NOMO-1 treated with dmso at 0.1 percent for 144 hours (cell line): ENCODE results near the gene CDKN1C.
A peak's percentile ranks its signal among the peaks of the same experiment; 100 is the strongest.

Experiments
- DNase-seq: peaks from one replicate; lab custom pipeline; 2025; ENCODE audit not compliant: unreplicated experiment; lab: John Stamatoyannopoulos, UW

Gene CDKN1C

GRCh38 chr11:2885678-2886081 lies at the start of gene CDKN1C:
TSS of gene CDKN1C (minus strand) at chr11:2885775. CDS start at chr11:2885456, 319 bp downstream.
- peak; percentile 72 for DNase-seq

DNA sequence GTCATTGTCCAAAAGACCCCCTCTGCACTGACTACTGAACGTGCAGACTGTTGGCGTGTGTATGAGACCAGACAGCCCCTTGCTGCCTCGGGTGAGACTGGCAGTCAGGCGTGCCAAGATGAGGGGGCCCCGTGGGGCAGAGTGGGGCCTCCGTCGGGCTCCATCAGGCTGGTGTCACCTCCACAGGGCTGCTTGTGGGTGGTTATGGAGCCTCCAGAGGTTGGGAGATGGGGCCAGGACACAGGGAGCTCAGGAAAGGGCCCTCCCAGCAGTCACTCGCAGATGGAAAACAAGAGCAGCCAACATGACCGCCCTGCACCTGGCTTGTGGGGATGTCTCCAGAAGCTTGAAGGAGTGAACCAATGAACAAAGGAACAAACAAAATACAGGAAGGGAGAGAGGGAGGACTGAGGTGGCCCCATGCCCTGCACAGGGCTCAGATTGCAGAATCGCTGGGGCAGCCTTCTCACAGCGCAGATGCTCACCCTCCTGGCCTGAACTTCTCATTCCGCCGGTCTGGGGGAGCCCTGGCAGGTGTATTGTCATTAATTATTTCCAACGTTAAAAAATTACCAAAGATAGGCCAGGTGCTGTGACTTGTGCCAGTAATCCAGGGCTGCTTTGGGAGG lies 49.1 kb upstream of the CDKN1C start:
- DNase-seq, result no peak

DNA sequence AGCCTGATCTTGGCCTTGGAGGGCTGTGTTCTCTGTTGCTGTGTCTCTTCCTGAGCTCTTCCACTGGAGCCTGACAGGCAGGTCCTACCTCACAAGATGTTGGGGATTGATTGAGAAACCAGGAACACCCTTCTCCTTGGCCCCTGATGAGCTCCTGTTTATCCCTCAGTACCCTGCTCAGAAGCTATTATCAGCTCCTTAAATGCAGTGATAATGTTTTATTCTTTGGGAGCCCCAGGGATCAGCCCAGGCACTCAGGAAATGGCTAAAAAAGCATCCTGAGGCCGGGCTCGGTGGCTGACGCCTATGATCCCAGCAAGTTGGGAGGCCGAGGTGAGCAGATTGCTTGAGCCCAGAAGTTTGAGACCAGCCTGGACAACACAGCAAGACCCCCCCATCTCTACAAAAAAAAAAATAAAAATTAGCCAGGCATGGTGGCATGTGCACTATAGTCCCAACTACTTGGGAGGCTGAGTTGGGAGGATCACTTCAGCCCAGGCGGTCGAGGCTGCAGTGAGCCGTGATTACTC lies 48.5 kb upstream of the CDKN1C start:
- no peak for DNase-seq

DNA sequence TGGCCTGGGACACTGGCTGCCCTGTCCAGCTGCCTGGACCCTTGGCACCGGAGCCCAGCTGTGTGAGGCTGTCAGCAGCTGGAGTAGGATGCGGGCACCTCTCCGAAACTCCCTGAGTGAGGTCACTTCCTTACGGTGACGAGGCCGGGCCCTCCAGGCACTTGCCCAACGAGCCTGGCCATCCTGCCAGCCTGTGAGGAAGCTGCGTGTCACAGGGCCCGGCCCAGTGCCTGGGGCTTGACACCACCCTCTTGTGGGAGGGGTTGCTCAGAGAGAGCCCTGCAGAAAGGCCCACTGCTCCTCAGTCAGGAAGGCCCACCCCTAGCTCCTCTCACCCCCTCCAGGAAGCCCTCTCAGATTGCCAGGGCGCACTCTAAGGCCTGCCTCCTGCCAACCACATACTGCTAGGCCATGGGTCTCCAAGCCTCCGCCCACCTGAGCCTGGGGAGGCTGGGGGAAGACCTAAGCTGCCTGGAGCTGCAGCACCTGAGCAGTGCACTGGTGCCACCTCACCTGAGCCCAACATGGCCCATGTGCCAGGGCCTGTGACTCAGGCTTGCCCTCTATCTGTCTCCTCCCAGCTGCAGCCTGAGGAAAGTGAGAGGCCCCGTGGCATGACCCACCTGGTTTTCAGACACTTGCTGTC lies 47.9 kb upstream of the CDKN1C start:
- DNase-seq, result peak; percentile 92

DNA sequence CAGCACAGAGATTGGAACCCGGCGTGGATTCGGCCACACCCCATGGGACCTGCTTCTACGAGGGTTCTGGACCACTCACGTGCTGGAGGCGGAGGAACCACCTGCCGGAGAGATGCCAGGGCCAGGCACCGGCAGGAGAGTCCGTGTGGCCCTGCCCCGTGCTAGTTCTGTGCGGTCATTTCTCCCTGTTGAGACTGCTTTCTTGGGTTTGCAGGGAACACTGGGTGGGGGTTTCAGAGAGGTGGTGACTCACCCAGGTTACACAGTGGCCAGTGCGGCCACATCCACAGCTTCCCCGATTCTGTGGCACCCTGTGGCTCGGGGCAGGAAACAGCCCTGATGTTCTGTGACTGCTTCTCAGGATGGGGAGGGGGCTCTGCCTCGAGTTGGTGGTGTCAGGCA lies 47.3 kb upstream of the CDKN1C start:
- no peak for DNase-seq

DNA sequence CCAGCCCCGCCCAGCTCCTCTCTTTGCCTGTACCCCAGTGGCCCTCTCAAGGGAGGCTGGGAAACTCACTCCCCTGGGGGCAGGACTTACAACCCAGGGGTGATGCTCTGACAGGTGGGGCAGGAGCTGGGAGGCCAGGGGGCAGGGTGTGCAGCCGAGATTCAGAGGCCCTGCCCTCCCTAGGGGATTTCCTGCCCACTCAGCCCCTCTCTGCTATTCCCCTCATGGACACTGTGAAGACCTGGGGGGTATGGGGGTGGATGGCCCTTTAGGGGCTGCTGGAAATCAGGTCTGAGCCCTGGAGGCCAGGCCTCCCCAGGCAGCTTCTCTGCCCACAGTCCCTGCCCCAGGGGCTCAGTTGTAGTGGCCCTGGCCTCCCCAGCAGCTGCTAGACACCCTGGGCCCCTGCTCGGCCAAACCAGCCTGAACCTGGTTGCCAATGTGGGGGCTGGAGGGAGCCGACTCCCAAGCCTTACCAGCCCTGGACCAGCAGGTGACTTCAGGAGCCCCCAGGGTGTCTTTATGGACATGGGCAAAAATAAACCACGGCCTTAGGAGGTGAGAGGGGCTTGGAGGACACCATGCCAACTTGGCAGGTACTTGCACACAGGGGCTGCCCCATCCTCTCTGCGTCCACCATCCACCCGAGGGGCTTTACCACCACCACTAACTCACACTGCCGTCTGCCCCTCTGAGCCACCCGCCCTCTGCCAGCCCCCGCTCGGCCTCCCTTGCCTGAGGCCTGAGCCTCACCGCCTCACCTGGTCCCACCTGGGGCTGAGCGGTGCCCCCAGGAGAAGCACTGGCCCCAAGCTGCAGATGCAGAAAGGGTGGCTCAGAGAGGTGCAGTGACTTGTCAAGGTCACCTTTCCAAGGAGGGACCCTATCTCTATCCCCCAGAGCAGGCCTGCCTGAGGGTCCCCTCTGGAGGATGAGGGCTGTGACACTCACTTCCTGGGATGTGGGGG lies 46.5 kb upstream of the CDKN1C start:
- DNase-seq, result no peak

- no peak for DNase-seq
Measured at GRCh38 chr11:2931420-2931746, 45.8 kb upstream of the CDKN1C start.

GRCh38 chr11:2930704-2931419 lies 45.3 kb upstream of the CDKN1C start:
- peak; percentile 22 for DNase-seq

DNA sequence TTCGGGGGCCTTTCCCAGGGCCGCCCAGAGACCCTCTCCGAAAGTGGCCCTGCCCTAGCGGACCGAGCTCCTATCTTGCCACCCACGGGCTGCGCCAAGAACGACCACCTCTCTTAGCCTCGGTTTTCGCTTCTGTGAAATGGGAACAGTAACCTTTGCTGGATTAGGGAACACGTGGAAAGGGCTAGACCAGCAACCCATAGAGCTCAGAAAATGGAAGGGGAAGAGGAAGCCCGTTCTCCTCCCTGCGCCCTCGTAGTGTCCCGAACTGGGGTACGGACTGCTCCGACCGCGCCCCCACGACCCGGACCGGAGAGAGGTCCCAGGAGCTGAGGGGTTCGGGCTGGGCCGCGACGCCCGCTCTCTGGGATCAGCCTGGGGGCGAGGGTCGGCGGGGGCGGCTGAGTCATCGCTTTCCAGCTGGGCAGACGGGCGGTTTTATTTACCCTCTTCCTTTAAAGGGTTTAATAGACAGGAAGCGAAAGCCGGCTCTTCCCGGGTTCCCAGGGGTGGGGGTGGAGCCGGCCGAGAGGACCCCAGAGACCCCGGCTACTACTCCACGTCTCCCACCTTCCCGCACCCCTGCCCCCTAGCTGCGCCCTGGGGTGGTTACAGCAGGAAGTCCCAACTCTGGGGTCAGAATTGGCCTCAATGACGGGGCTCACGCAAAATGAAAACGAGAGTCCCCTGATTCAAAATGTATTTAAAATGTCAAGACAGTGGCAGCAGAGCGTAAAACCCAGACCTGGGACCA lies 44.6 kb upstream of the CDKN1C start:
- DNase-seq, result peak; percentile 9

- DNase-seq, result no peak
Measured at GRCh38 chr11:2929531-2929949, 44.0 kb upstream of the CDKN1C start.

- peak; percentile 47 for DNase-seq
Measured at GRCh38 chr11:2928605-2929530, 43.3 kb upstream of the CDKN1C start, which contains the start of gene PHLDA2. TSS of gene PHLDA2 (minus strand) at chr11:2929420. CDS start at chr11:2929364, 56 bp downstream.

DNA sequence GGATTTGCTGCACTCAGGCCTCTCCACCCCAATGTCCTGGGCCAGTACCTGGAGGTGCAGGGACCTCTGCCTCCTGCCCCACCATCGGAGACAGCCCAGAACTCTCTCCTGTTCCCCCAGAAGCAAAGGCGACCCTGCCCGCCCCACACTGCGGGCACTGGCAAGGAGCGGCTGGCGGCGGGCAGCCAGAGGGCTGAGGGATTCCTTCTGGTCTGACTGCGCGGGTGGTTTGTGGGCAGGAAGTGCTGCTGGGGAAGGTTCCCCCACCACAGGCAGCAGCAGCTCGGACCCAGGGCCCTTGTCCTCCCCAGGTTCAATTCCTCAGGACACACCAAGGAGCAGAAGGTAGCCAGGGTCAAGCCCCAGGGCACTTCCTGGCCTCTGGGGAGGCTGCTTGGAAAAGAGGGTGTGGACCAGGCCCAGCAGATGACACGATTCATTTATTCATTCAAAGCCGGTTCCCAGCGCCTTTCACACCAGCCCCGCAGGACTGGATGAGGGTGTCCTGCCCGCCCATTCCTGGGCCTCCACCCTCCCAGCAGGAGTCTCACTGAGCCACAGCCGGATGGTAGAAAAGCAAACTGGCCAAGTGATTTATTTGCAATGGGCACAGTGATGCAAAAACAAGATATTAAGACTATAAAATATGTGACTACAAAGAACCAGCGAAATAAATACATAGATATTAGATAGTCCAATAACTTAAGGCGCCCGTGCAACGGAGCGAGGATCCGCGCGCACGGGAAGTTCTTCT lies 42.5 kb upstream of the CDKN1C start:
- DNase-seq, result no peak

DNA sequence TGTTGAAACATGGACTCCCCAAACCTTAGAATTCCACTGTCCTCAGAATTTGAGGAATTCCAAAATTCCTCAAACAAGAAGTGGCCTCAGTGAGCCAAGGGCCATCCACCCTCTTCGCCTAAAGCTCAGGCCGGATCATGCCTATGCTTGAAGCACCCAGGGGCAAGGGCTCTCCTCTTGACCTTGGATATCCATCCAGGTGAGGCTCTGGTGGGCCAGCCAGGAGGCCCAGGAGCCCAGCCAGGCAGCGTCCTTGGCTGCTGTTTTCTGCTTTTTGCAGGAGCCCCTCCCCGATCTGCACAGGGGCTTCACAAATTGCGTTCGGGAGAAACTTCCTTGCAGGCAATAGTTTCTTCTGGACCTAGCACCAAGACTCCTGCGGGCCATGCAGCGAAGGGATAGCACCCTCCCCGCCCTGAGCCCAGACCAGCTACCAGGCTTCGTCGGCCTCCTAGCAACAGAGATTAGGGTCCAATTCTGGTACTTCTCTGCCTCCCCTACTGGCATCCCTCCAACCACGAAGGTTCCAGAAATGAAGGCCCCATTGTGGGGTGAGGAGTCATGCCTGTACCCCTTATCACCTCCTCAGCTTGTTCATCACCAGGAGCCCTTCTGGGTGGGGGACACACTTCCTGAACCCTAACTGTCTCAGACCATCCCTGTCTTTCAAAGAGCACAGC lies 41.7 kb upstream of the CDKN1C start:
- no peak for DNase-seq

DNA sequence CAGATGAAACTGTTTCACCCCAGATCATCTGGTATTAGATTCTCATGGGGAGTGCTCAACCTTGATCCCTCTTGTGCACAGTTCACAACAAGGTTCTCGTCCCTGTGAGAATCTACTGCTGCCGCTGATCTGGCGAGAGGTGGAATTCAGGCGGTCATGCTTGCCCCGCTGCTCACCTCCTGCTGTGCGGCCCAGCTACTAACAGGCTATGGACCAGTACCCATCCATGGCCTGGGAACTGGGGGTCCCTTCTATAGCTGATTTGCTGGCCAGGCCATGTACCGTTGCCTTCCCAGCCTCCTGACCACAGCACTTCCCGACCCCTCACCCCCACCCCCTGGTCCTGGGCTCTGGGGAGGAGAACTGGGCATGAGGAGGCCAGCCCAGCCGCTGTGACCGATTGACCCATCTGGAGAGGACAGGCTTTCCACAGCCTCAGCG lies 41.1 kb upstream of the CDKN1C start:
- DNase-seq, result no peak

DNA sequence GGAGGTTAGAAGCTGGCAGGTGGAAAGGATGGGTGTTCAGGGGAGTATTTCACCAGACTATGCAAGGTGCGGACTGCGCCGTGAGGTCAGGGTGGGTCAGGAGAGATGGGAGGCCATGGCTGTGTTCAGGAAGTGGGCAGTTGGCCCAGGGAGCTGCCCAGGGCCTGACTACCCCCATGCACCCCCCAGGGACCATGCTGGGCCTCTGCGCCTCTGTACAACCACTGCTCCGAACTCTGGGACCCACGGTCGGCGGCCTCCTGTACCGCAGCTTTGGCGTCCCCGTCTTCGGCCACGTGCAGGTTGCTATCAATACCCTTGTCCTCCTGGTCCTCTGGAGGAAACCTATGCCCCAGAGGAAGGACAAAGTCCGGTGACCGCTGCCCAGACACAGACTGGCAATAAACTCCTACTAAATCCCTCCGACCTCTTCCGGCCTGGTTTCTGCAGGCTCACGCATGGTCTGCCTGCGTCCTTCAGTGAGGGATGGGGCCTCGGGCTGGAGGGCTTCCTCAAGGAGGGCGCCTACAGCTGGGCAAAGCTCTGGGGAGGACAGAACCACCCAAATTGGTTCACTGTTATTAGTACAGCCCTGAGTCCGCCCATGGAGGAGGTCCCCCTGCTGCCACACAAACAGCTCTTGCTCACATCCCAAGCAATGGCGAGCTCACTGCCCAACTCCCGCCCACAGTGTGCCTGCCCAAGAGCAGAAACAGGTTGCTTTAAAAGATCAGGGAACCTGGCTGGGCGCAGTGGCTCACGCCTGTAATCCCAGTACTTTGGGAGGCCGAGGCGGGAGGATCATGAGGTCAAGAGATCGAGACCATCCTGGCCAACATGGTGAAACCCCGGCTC lies 39.5 kb upstream of the CDKN1C start:
- DNase-seq, result no peak

- DNase-seq, result no peak
Measured at GRCh38 chr11:2924381-2924780, 38.8 kb upstream of the CDKN1C start.
